HCT116 (cell line): Measurements from ENCODE around the gene S100A2.

Experiments
- CTCF ChIP-seq, 3 experiments: fragments of 200-600 bp in 1 of 3; sonication (generic) in 1 of 3; IDR thresholded peaks in 2 of 3; conservative IDR thresholded peaks in 1 of 3; 2 replicates each; pipeline ENCODE4 v1.5.1; 2012 to 2017; ENCODE audit warnings: low read depth in 2 of 3, low read length in 2 of 3, antibody characterized with exemption in 1 of 3, borderline replicate concordance in 1 of 3, control low read depth in 1 of 3, mild to moderate bottlenecking in 1 of 3, mixed read lengths in 1 of 3, mixed run types in 1 of 3, moderate library complexity in 1 of 3; ENCODE audit not compliant: insufficient read depth in 1 of 3
- JUND ChIP-seq: IDR thresholded peaks from 2 replicates; pipeline ENCODE4 v1.6.1; 2012
- MAX ChIP-seq: IDR thresholded peaks from 2 replicates; pipeline ENCODE4 v1.6.1; 2012

GRCh38 chr1:153570874-153571273, 5.2 kb upstream of the S100A2 start:
- no peak for TF ChIP-seq CTCF (IDR thresholded peaks at IDR 0.05 in 2 of 3, conservative IDR thresholded peaks at IDR 0.05 in 1 of 3; ENCODE audit: borderline replicate concordance in 1 of 3, insufficient read depth in 1 of 3, low read depth in 2 of 3, low read length in 2 of 3)
- TF ChIP-seq JUND = no peak
- no peak for TF ChIP-seq MAX
